Stimulated activated CD4-positive, alpha-beta T cell treated with anti-CD3 and anti-CD28 coated beads, TNF-alpha, amount 100 ng/mL, for 48 hours (primary cell): ENCODE data around the gene C3orf70.
"Not testable (repeated sequence)": the region's sequence is repeated elsewhere in the genome, so short reads cannot be mapped to it uniquely, and the experiment has no call there.

Experiments used
- DNase-seq, 3 donors: peaks; one replicate each; pipeline ENCODE4 v3.0.0-alpha.2; 2020; ENCODE audit warnings: low read depth in 3 of 3

Gene C3orf70

GRCh38 chr3:185151101-185151963 lies 1.5 kb downstream of the C3orf70 start:
- DNase-seq = no peak

GRCh38 chr3:185150561-185150960 lies 2.3 kb downstream of the C3orf70 start:
- DNase-seq = no peak

GRCh38 chr3:185149591-185149990 lies 3.3 kb downstream of the C3orf70 start:
- no peak for DNase-seq

- DNase-seq = no peak
These were observed 7.3 kb downstream of the C3orf70 start for GRCh38 chr3:185145511-185145910.

GRCh38 chr3:185144784-185145183 lies 8.1 kb downstream of the C3orf70 start:
- DNase-seq = no peak

- DNase-seq = no peak
These were observed 15.0 kb downstream of the C3orf70 start for GRCh38 chr3:185137821-185138220.

GRCh38 chr3:185134509-185134908 lies 18.4 kb downstream of the C3orf70 start:
- no peak for DNase-seq

- DNase-seq = no peak
These were observed 21.1 kb downstream of the C3orf70 start for GRCh38 chr3:185131602-185132256.

- no peak for DNase-seq
These were observed 23.8 kb downstream of the C3orf70 start for GRCh38 chr3:185129083-185129482.

GRCh38 chr3:185126201-185126600 lies 26.7 kb downstream of the C3orf70 start:
- DNase-seq = no peak

GRCh38 chr3:185120126-185120525 lies 32.7 kb downstream of the C3orf70 start:
- no peak for DNase-seq

- DNase-seq = no peak
These were observed 37.5 kb downstream of the C3orf70 start for GRCh38 chr3:185115371-185115770.

GRCh38 chr3:185114756-185115155 lies 38.1 kb downstream of the C3orf70 start:
- DNase-seq = no peak

- DNase-seq = no peak
These were observed 40.7 kb downstream of the C3orf70 start for GRCh38 chr3:185112186-185112585.

GRCh38 chr3:185109012-185109411 lies 43.8 kb downstream of the C3orf70 start:
- not testable (repeated sequence) for DNase-seq

GRCh38 chr3:185106256-185106890 lies 46.5 kb downstream of the C3orf70 start:
- not testable (repeated sequence) for DNase-seq

GRCh38 chr3:185103359-185104127 lies 49.3 kb downstream of the C3orf70 start:
- DNase-seq = no peak

GRCh38 chr3:185094697-185095096 lies 58.2 kb downstream of the C3orf70 start:
- no peak for DNase-seq

GRCh38 chr3:185093116-185093515 lies 59.7 kb downstream of the C3orf70 start:
- no peak for DNase-seq

- DNase-seq = no peak
These were observed 62.0 kb downstream of the C3orf70 start for GRCh38 chr3:185090811-185091210.

GRCh38 chr3:185089751-185090150 lies 63.1 kb downstream of the C3orf70 start:
- DNase-seq = no peak

GRCh38 chr3:185089343-185089742 lies 63.5 kb downstream of the C3orf70 start:
- DNase-seq = no peak
